ENCODE measurements around the gene PSD2.

Gene PSD2

GRCh38 chr5:139875957-139876356, 80.3 kb downstream of the PSD2 start:
- no peak for DNase-seq (ENCODE audit: low read depth)
- no peak for TF ChIP-seq CTCF (IDR thresholded peaks at IDR 0.05; ENCODE audit: control insufficient read depth, extremely low read depth, insufficient read depth)
- no peak overlapping the region for H3K4me3 ChIP-seq (ENCODE audit: low read depth, low read length)

- TF ChIP-seq CTCF (IDR thresholded peaks at IDR 0.05; ENCODE audit: control insufficient read depth, extremely low read depth, insufficient read depth): no peak
Measured at GRCh38 chr5:139877129-139877597, 81.6 kb downstream of the PSD2 start.

GRCh38 chr5:139878093-139878492, 82.5 kb downstream of the PSD2 start:
- DNase-seq (ENCODE audit: low read depth): no peak
- TF ChIP-seq CTCF (IDR thresholded peaks at IDR 0.05; ENCODE audit: control insufficient read depth, extremely low read depth, insufficient read depth): no peak
- H3K4me3 ChIP-seq (ENCODE audit: low read depth, low read length): no peak overlapping the region

More at GRCh38 chr5:139877129-139877597, 81.6 kb downstream of the PSD2 start:
- no peak overlapping the region for H3K4me3 ChIP-seq (ENCODE audit: low read depth, low read length)
- DNase-seq (ENCODE audit: low read depth): no peak

GRCh38 chr5:139880416-139881142, 85.0 kb downstream of the PSD2 start:
- DNase-seq (ENCODE audit: low read depth): no peak
- H3K4me3 ChIP-seq (ENCODE audit: low read depth, low read length): no peak overlapping the region
- TF ChIP-seq CTCF (IDR thresholded peaks at IDR 0.05; ENCODE audit: control insufficient read depth, extremely low read depth, insufficient read depth): no peak

GRCh38 chr5:139881143-139881733, 85.6 kb downstream of the PSD2 start:
- no peak for DNase-seq (ENCODE audit: low read depth)
- TF ChIP-seq CTCF (IDR thresholded peaks at IDR 0.05; ENCODE audit: control insufficient read depth, extremely low read depth, insufficient read depth): no peak

GRCh38 chr5:139882316-139882715, 86.7 kb downstream of the PSD2 start:
- no peak for TF ChIP-seq CTCF (IDR thresholded peaks at IDR 0.05; ENCODE audit: control insufficient read depth, extremely low read depth, insufficient read depth)

More at GRCh38 chr5:139881143-139881733, 85.6 kb downstream of the PSD2 start:
- H3K4me3 ChIP-seq (ENCODE audit: low read depth, low read length): no peak overlapping the region

More at GRCh38 chr5:139882316-139882715, 86.7 kb downstream of the PSD2 start:
- DNase-seq (ENCODE audit: low read depth): no peak
- H3K4me3 ChIP-seq (ENCODE audit: low read depth, low read length): no peak overlapping the region

All from LNCaP clone FGC (cell line).